Fibroblast of skin of back (primary cell): ENCODE results near the gene HELZ2.
A peak's percentile ranks its signal among the peaks of the same experiment; 100 is the strongest.

Experiments used
- DNase-seq: peaks from one replicate; pipeline ENCODE4 v3.0.0-alpha.2; 2013

The HELZ2 gene

GRCh38 chr20:63549679-63550282, 24.3 kb downstream of the HELZ2 start:
- DNase-seq, result no peak

DNA sequence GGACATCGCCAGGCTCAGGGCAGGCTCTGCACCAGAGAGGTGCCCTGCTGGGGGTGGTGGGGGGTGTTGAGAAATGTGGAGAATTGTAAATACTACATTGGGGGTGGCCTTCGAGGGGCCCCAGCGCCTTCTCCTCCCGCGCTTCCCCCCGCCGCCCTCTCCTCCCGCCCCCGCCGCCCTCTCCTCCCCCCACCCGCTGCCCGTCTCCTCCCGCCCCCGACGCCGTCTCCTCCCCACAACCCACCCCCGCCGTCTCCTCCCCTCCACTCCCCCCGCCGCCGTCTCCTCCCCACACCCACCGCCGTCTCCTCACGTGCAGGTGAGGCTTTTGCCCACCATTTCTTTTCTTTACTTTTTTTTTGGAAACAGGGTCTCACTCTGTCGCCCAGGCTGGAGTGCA, 25.0 kb downstream of the HELZ2 start:
- DNase-seq, result no peak

- DNase-seq, result no peak
These were observed 25.5 kb downstream of the HELZ2 start for GRCh38 chr20:63548542-63548941.

- no peak for DNase-seq
These were observed 26.1 kb downstream of the HELZ2 start, which contains the start of gene SRMS for GRCh38 chr20:63547725-63548480. SRMS (minus strand) TSS chr20:63547749; CDS start chr20:63547463, 286 bp downstream.

GRCh38 chr20:63546956-63547724, 26.9 kb downstream of the HELZ2 start:
- no peak for DNase-seq

DNA sequence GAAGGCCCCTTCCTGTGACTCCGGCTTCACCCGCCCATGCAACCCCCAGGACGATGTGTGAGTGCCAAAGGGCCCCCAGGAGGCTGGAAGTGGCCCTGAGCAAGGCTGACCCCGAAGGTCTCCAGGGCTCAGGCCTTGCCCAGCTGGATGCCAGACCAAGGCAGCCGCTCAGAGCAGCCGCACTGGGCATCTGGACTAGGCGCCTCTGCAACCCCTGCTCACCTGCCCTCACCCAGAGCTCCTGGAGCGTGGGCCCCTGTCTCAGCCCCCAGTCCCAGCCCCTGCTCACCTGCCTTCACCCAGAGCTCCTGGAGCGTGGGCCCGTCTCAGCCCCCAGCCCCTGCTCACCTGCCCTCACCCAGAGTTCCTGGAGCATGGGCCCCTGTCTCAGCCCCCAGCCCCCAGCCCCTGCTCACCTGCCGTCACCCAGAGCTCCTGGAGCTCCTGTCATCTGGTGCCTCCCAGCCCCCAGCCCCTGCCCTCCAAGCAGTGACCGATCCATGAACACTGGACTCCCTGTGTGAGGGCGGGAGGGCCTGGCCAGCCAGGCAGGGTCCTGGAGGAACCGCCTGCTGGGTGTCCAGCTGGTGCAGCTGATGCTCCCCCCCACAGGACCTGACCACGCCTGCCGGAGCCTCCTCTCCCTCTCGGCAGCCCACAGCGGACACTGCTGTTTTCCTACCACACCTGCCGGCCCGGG, 27.6 kb downstream of the HELZ2 start:
- no peak for DNase-seq

- DNase-seq, result no peak
These were observed 28.2 kb downstream of the HELZ2 start for GRCh38 chr20:63545814-63546213.

DNA sequence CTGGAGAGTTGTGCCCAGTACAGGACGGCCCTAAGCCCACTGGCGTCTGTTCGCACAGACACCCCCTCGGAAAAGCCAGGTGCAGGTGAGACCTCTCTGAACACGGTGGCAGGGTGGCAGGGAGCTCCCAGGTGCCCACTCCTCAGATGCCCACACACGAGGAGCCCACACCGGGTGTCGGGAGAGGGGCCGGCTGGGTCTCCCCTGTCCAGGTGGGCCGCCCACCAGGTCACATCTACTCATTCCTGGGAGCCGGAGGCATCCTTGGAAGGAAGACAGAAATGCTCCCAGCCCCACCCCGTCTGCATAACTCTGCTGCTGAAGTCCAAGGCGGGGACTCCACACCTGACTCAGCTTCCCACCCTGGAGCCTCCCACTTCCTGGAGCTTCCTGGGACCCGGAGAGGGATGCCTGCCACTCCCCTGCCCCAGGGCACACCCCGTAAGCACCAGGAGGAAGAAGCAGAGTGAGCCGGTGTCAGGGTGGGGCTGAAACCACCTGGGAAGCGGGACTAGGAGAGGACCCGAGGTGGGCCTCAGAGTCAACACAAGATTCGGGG, 29.0 kb downstream of the HELZ2 start:
- no peak for DNase-seq

- DNase-seq, result no peak
These were observed 29.6 kb downstream of the HELZ2 start for GRCh38 chr20:63544241-63544957.

DNA sequence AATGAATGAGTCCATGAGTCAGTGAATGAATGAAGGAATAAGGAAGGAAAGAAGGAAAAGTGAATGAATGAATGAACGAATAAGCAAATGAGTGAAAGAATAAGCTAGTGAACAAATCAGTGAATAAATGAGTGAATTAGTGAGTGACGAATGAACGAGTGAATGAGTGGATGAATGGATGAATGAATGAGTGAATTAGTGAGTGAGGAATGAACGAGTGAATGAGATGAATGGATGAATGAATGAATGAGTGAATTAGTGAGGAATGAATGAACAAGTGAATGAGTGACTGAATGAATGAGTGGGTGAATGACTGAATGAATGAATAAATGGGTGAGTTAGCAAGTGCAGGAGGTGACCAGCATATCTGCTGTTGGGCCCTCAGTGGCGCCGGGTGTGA, 30.3 kb downstream of the HELZ2 start:
- no peak for DNase-seq

DNA sequence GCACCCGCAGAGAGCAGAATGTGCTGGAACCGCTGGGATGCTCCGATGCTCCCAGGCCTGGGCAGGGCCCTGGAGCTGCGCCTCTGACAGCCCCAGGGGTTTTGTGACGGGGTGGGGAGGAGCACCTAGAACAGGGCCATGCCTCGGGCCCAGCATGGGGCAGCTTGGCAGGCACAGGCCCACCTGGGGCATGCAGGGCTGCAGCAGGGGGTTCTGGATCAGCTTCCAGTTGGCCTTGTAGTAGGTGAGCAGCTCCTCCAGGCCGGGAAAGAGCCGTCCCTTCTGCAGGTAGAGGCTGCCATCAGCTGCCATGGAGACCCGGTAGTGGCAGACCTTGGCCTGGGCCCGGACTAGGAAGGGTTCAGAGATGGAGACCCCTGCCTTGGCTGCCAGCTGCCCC, 30.9 kb downstream of the HELZ2 start:
- DNase-seq, result no peak

- no peak for DNase-seq
These were observed 31.3 kb downstream of the HELZ2 start for GRCh38 chr20:63542696-63543095.

- DNase-seq, result no peak
These were observed 31.9 kb downstream of the HELZ2 start for GRCh38 chr20:63542031-63542559.

- no peak for DNase-seq
These were observed 32.7 kb downstream of the HELZ2 start for GRCh38 chr20:63541371-63541770.

DNA sequence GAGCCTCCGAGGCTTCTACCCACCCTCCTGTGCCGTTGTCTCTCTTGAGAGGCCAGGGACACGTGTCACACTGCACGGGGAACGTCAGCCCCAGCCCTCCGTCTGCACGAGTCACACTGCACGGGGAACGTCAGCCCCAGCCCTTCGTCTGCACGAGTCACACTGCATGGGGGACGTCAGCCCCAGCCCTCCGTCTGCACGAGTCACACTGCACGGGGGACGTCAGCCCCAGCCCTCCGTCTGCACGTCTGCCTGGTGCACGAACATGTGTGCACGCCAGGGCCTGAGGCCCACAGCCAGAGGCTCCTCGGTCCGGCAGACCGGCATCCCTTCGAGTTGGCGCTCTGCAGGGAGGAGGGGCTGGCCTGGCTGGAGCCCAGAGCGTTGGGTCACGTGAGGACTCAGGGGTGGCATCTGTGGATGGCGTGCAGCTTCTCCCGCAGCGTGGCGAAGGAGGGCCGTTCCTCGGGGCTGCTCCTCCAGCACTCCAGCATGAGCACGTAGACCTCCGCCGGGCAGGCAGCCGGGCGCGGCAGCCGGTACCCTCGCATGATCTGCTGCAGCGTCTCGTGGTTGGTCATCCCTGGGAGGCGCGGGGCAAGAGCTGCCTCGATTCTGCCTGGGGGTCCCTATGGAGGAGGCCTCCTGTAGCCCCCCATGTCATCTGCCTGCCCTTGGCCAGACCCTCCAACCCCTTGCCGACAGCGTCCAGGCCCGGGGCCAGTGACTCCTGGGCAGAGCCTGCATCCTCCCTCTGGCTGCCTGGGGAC, 33.4 kb downstream of the HELZ2 start:
- DNase-seq, result peak; percentile 42

DNA sequence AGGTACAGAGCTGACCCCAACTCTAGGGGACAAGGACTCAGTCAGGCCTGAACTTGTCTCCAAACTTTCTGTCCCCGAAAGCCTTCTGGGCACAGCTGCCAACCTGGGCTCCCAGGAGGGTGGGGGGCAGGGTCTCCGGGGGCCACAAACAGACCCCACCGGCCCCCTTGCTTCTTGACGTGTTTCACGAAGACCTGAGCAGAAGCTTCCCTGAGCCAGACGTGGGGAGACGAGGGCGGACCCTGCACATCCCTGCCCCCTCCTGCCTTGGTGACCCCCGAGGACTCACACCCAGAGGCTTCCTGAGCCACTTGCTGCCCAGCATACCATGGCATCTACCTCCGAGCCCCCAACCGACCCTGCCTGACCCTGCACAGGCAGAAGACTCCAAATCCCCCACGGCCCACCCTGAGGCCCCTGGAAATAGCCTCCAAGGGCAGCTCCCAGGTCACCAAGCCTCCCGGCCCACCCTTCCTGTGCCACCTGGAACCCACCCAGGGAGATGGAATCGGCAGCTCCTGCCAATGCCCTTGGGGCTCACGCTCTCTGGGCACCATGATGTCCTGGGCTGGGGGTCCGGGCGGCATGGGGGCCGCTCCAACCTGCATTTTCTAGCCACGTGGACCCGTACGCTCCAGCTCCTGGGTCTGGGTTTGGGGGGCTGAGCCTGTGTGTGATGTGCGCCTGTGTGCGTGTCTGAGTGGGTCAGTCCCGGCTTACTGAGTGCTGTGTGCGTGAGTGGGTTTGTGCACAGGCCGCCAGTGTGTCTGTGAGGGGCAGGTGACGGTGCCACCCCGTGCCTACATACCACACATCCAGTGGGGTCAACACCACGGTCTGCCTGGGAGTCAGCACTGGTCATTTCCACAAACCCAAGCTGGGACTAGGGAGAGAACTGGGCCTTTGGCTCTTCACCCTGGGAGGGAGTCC, 34.3 kb downstream of the HELZ2 start:
- no peak for DNase-seq

DNA sequence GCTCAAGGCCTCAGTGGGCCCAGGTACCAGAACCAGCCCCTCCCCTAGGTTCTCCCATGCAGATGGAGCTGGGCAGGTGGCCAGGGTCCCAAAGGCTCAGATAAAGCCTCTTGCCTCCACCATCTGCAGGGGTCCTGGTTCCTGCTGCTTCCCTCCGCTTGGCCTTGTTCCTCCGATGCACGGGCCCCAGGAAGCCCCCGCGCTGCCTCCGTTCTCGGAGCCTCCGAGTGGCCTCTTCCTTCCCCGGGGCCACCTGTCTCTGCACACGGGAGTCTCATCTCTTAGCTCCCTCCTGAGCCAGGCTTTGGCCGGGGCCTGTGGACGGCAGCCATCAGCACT, 35.0 kb downstream of the HELZ2 start:
- DNase-seq, result no peak

- DNase-seq, result no peak
These were observed 35.6 kb downstream of the HELZ2 start for GRCh38 chr20:63538204-63539091.
